RKO (cell line): ENCODE measurements around the gene MAGI1.
"Not testable (repeated sequence)": the region's sequence is repeated elsewhere in the genome, so short reads cannot be mapped to it uniquely, and the experiment has no call there.

Experiments
- DNase-seq: peaks from one replicate; pipeline ENCODE4 v3.0.0-alpha.2; 2016; ENCODE audit warnings: low spot score

Gene MAGI1

GRCh38 chr3:65873869-65874268 is 164.8 kb downstream of the MAGI1 start:
- no peak for DNase-seq

- no peak for DNase-seq
Observed at GRCh38 chr3:65873028-65873427, 165.7 kb downstream of the MAGI1 start.

GRCh38 chr3:65871305-65872141 is 167.2 kb downstream of the MAGI1 start:
- DNase-seq: no peak

GRCh38 chr3:65869798-65870197 is 168.9 kb downstream of the MAGI1 start:
- DNase-seq: no peak

GRCh38 chr3:65867463-65868210 is 171.1 kb downstream of the MAGI1 start:
- DNase-seq: no peak

- no peak for DNase-seq
Observed at GRCh38 chr3:65864357-65864904, 174.3 kb downstream of the MAGI1 start.

- DNase-seq: no peak
Observed at GRCh38 chr3:65861718-65862117, 177.0 kb downstream of the MAGI1 start.

GRCh38 chr3:65859612-65860011 is 179.1 kb downstream of the MAGI1 start:
- not testable (repeated sequence) for DNase-seq

GRCh38 chr3:65858749-65859148 is 180.0 kb downstream of the MAGI1 start:
- DNase-seq: no peak

- DNase-seq: no peak
Observed at GRCh38 chr3:65857327-65857726, 181.4 kb downstream of the MAGI1 start.

GRCh38 chr3:65856907-65857306 is 181.8 kb downstream of the MAGI1 start:
- DNase-seq: no peak

- no peak for DNase-seq
Observed at GRCh38 chr3:65855370-65856100, 183.2 kb downstream of the MAGI1 start.

GRCh38 chr3:65854606-65855304 is 184.0 kb downstream of the MAGI1 start:
- DNase-seq: no peak

GRCh38 chr3:65851827-65852226 is 186.9 kb downstream of the MAGI1 start:
- DNase-seq: no peak

- DNase-seq: no peak
Observed at GRCh38 chr3:65850261-65850660, 188.5 kb downstream of the MAGI1 start.

GRCh38 chr3:65848024-65848423 is 190.7 kb downstream of the MAGI1 start:
- no peak for DNase-seq

GRCh38 chr3:65846936-65847335 is 191.8 kb downstream of the MAGI1 start:
- DNase-seq: no peak

GRCh38 chr3:65844370-65844769 is 194.3 kb downstream of the MAGI1 start:
- no peak for DNase-seq

- DNase-seq: no peak
Observed at GRCh38 chr3:65843732-65844131, 195.0 kb downstream of the MAGI1 start.

- DNase-seq: no peak
Observed at GRCh38 chr3:65837604-65838003, 201.1 kb downstream of the MAGI1 start.

- peak; percentile 13 for DNase-seq
Observed at GRCh38 chr3:65836047-65836446, 202.7 kb downstream of the MAGI1 start.
